GM21367 (cell line): ENCODE data around the gene GPR62.

Experiments
- ATAC-seq: cut with Tn5 transposase; IDR thresholded peaks from one replicate; pipeline ENCODE4 v1.9.1; 2021; ENCODE audit not compliant: unreplicated experiment

The GPR62 gene

GRCh38 chr3:51937611-51938450 lies 17.4 kb upstream of the GPR62 start:
- ATAC-seq: no peak

GRCh38 chr3:51938780-51939425 lies 16.3 kb upstream of the GPR62 start:
- ATAC-seq: no peak

DNA sequence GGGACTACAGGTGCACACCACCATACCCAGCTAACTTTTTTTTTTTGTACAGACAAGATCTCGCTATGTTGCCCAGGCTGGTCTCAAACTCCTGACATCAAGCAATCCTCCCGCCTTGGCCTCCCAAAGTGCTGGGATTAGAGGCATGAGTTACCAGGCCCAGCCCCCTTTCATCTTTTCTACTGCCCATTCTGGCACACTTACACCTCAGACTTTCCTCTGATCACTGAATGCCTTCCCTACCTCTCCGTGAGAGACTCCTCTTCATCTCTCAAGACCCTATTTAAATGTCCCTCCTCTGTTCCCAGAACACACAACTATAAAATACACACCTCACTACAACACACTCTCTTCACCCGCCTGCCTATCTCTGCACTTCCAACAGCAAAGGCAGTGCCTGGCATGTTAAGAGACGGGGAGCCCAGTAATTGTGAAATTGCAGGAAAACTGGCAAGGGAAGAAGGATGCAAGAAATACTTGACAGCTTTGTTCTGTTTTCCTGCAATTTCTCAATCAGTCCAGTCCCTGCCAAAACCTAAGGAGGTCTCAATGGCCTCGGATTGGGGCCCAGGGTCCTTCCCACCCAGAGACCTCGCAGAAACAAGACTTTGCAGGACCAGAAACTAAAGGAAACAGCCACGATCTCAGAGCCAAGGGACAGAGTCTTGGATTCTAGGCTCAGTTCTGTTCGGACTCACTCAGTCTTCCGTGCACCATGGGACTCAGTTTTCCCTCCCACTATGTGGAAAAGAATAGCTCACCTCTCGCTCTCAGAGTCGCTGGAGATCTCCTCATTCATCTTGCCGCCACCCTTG lies 14.3 kb upstream of the GPR62 start:
- ATAC-seq: no peak

DNA sequence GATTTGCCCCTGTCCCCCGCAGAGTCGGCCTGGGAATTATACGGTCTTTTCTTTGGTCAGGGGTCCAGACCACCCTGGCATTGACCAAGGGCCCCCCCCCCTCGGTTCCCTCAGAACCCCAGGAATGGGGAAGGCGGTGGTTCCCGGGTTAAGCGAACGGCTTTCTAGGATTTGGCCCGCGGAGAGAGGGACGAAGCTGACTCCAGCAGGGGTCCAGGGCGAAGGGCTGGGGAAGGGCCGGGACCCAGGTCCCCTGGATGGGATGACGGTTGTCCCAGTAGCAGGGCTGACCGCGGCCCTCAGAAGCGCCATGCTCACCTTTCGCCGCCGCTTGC lies 13.8 kb upstream of the GPR62 start:
- ATAC-seq: no peak

DNA sequence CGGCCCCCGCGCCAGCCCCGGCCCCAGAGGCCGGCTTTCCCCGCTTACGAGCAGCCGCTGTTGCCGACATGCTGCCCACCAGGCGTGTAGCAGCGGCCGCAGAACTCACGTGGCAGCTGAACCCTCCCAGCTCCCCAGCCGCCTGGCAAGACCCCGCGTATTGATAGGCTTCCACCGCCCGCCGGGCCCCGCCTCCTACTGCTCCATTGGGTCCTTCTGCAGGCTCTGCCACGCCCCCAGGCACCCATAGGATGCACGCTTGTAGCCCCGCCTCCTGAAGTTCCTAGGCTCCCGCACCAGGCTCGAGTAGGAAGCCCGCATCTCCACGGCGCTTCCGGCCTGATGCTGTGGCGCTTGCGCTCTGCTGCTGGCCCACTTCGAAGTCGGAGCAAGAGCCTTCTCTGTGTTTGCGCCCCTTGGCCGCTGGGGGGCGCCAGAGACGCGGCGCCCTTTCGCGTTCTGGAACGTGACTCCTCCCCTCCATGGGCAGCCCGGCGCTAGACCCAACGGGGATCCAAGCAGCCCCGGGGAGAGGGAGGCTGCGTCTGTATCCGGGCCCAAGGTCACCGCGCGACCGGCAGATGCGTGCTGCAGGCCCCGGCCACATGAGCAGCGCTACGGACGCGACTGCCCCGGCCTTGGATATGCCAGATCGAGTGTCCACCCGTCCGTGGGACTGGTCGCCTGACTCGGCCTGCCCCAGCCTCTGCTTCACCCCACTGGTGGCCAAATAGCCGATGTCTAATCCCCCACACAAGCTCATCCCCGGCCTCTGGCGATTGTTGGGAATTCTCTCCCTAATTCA lies 13.2 kb upstream of the GPR62 start, which contains the start of the genes PARP3 and RRP9:
Gene PARP3 (plus strand): TSS at position 566 of the 805 bp plus-strand sequence. CDS start 993 bp downstream, outside the sequence.
Gene RRP9 (minus strand): TSS at position 107 of the 805 bp plus-strand sequence. CDS start 37 bp downstream, at position 70.
- peak; percentile 82 for ATAC-seq

- no peak for ATAC-seq
Measured at GRCh38 chr3:51942603-51943450, 12.4 kb upstream of the GPR62 start.

DNA sequence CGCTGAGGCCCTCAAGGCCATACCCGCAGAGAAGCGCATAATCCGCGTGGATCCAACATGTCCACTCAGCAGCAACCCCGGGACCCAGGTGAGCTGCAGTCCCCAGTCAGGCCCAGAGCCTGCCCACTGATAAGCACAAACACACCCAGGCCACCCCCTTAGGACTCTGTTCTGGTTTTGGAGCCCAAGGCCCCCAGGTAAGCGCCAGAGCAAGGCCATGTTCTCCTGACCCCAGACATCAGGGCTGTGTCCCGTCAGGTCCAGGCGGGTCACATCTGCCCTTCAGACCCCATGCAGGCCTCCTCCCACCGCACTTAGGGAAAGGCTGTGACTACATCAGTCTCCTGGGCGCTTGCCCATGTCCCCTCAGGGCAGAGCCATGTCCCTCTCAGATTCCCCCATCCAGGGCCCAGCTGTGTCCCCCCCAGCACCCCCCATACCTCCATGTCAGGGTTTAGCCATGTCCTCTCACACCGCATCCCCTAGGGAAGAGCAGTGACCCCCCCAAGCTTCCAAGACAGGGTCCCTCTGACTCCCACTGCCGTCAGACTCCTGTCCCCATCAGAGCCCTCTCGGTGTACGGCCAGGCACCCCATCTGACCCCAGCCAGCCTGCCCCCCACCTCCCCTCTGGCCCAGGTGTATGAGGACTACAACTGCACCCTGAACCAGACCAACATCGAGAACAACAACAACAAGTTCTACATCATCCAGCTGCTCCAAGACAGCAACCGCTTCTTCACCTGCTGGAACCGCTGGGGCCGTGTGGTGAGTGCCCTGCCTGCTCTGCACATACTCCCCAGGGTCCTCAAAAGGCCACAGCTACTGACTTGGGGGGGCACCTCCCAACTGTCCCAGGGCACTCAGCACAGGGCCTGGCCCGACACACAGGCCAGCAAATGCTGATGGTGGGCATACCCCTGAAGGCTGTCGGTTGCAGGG lies 11.5 kb upstream of the GPR62 start:
- no peak for ATAC-seq

DNA sequence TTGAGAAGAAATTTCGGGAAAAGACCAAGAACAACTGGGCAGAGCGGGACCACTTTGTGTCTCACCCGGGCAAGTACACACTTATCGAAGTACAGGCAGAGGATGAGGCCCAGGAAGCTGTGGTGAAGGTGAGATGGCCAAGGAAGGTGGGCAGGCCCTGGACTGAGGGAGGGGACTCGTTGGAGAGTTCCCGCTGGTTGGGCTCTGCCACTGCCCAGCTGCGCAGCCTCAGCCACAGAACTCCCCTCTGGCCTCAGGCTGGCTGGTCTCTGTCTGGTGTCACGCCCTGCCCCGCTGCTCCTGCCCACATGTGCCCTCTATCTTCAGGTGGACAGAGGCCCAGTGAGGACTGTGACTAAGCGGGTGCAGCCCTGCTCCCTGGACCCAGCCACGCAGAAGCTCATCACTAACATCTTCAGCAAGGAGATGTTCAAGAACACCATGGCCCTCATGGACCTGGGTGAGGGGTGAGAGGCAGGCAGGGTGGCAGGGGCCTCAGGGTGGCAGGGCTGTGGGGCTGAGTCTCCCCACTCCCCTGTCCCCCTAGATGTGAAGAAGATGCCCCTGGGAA lies 10.6 kb upstream of the GPR62 start:
- no peak for ATAC-seq

- ATAC-seq: no peak
Measured at GRCh38 chr3:51945031-51945840, 9.9 kb upstream of the GPR62 start.

GRCh38 chr3:51945926-51946705 lies 9.1 kb upstream of the GPR62 start:
- ATAC-seq: no peak

DNA sequence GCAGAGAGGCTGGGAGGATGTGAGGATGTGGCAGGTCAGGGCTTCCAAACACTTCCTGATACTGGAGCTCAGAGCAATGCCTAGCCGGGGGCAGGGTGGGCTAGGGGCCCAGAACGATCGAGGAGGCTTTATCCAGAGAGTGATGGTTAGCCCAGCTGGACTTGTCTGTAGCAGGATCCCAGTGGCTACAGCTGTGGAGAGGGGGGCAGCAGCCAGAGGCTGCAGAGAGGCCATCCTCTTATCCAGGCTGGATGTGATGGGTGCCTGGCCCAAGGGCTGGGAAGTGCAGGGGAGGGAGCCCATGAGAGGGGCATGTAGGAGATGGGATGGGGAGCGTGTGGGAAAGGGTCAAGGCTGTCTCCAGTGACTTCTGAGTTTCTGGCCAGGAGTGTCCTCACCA lies 8.4 kb upstream of the GPR62 start:
- no peak for ATAC-seq

- ATAC-seq: no peak
Measured at GRCh38 chr3:51947215-51947900, 7.8 kb upstream of the GPR62 start.

DNA sequence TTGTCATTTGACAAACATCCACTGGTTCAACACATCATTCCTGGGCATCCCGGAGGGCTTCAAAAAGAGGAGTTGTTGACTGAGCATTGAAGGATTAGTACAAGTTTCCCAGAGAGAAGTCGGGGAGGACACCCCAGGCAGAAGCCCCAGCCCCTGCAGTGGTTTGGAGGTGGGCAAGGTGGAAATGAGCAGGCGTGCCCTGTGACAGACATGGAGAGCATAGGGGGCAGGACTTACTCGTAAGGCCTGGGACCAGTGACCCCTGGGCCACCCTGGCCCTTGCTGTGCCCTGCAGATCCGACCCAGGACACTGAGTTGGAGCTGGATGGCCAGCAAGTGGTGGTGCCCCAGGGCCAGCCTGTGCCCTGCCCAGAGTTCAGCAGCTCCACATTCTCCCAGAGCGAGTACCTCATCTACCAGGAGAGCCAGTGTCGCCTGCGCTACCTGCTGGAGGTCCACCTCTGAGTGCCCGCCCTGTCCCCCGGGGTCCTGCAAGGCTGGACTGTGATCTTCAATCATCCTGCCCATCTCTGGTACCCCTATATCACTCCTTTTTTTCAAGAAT lies 7.1 kb upstream of the GPR62 start:
- no peak for ATAC-seq

DNA sequence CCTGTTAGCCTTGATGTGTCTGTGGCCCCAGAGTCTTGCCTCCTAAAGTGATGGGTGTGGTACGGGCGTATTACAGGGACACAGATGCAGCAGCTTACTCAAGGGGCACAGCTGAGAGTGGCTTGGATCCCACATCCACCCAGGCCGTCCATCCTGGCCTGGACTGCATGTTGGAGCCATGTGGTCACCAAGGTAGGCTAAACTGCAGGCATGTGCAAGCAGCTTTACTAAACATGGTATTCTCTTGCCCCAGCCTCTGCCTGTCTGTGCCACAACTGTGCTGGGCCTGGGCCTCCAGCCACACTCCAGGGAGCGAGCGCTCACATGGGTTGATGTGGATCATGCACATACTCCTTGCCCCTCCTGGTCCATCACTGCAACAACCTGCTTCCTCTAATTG lies 6.1 kb upstream of the GPR62 start:
- no peak for ATAC-seq

- ATAC-seq: no peak
Measured at GRCh38 chr3:51950899-51951298, 4.3 kb upstream of the GPR62 start.

DNA sequence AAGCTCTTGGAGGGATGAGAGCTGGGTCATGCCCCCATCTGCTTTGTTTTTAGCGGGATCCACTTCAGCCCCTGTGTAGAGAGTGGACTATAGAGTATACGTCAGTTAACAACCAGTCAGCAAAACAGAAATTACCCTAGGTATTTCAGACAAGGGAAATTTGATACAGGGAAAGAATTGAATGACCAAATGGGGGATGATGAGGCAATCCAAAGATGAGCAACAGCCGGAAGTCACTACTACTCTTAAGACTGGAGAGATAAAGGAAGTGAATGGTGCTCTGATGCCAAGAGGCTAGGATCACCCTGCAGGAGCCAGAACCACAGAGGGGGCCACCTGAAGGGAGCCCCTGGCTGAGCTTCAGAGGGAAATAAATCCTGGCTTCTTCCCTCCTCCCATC lies 1.7 kb upstream of the GPR62 start:
- ATAC-seq: no peak
